ENCODE data around the gene ANAPC5. TPM values are rescaled to one million over a fixed set of nuclear protein-coding genes. Genes with fewer than 3 reads are reported as not detected.
"Not testable (repeated sequence)": the region's sequence is repeated elsewhere in the genome, so short reads cannot be mapped to it uniquely, and the experiment has no call there.

The ANAPC5 gene
- total RNA-seq, 1 experiment from 2014 or later: 199 TPM

DNA sequence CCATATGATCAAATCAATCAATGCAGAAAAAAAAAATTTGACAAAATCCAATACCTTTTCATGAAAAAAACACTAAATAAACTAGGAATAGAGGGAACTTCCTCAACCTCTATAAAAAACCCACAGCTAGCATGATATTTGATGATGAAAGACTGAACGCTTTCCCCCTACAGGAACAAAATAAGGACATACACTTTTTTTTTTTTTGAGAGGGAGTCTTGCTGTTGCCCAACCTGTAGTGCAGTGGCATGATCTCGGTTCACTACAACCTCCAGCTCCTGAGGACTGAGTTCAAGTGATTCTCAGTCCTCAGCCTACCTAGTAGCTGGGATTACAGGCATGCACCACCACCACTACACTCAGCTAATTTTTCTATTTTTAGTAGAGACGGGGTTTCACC, 37.8 kb downstream of the ANAPC5 start:
- peaks cover 49% of the 10 kb centered on the region for H3K36me3 ChIP-seq (ENCODE audit: low read depth, low read length)

DNA sequence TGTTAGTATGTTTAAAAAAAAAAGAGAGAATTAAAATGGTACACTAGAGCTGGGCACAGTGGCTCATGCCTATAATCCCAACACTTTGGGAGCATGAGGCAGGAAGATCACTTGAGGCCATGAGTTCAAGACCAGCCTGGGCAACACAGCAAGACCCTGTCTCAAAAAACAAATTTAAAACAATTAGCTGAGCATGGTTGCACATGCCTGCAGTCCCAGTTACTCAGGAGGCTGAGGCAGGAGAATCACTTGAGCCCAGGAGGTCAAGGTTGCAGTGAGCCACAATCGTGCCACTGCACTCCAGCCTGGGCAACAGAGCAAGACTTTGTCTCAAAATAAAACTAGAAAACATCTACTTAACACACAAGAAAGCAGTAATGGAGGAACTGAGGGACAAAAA, 42.0 kb downstream of the ANAPC5 start:
- BruUV-seq (replicated peaks); H4K20me1 ChIP-seq (ENCODE audit: low read length); intact Hi-C loops (cut with micrococcal nuclease); H3K27me3 ChIP-seq (ENCODE audit: low read length); H3K27ac ChIP-seq (ENCODE audit: low read length); H3F3A ChIP-seq (ENCODE audit: low read length, unreplicated experiment); H3K4me2 ChIP-seq (ENCODE audit: low read length); H3K9me3 ChIP-seq (ENCODE audit: low read length); CTCF ChIA-PET; H3K79me2 ChIP-seq (ENCODE audit: low read length); DNase-seq; H3K9ac ChIP-seq (ENCODE audit: low read length); H2AFZ ChIP-seq (ENCODE audit: low read length); ATAC-seq; H3K4me1 ChIP-seq (ENCODE audit: insufficient read depth, low read length); H3K9me2 ChIP-seq (replicated peaks; ENCODE audit: low read length); H3K4me3 ChIP-seq (ENCODE audit: low read length): not testable (repeated sequence)
- POLR2A ChIA-PET (ENCODE audit: unreplicated experiment): interaction anchor here (0.6 kb wide), 1 partner anchor 24 kb away, joined by 7 read pairs; no protein-coding TSS in a partner anchor
- peaks cover 37% of the 10 kb centered on the region for H3K36me3 ChIP-seq (ENCODE audit: low read depth, low read length)

More for the DNA sequence above, 37.8 kb downstream of the ANAPC5 start:
- Histone ChIP-seq H3K79me2 (ENCODE audit: low read length) (no peaks in the 10 kb centered on the region; the same call in 1 of the 2 replicates), H2AFZ (ENCODE audit: low read length) (no peak overlapping the region), H3K27ac (ENCODE audit: low read length) (no peak overlapping the region), H3K4me3 (ENCODE audit: low read length) (no peak overlapping the region), H4K20me1 (ENCODE audit: low read length) (no peaks in the 10 kb centered on the region), H3K4me2 (ENCODE audit: low read length) (no peak overlapping the region), H3K27me3 (ENCODE audit: low read length) (no peaks in the 10 kb centered on the region), H3K9me3 (ENCODE audit: low read length) (no peaks in the 10 kb centered on the region), H3F3A (ENCODE audit: low read length, unreplicated experiment) (no peaks in the 10 kb centered on the region), H3K9me2 (replicated peaks; ENCODE audit: low read length) (no peaks in the 10 kb centered on the region), H3K4me1 (ENCODE audit: insufficient read depth, low read length) (no peaks in the 10 kb centered on the region), H3K9ac (ENCODE audit: low read length) (no peak overlapping the region)
- TF ChIP-seq EZH2phosphoT487 (IDR thresholded peaks at IDR 0.05; ENCODE audit: borderline replicate concordance, low read length) (no peak), EZH2 (IDR thresholded peaks at IDR 0.05; ENCODE audit: low read length, unreplicated experiment) (no peak)
- TF ChIP-seq, protein P1, sequence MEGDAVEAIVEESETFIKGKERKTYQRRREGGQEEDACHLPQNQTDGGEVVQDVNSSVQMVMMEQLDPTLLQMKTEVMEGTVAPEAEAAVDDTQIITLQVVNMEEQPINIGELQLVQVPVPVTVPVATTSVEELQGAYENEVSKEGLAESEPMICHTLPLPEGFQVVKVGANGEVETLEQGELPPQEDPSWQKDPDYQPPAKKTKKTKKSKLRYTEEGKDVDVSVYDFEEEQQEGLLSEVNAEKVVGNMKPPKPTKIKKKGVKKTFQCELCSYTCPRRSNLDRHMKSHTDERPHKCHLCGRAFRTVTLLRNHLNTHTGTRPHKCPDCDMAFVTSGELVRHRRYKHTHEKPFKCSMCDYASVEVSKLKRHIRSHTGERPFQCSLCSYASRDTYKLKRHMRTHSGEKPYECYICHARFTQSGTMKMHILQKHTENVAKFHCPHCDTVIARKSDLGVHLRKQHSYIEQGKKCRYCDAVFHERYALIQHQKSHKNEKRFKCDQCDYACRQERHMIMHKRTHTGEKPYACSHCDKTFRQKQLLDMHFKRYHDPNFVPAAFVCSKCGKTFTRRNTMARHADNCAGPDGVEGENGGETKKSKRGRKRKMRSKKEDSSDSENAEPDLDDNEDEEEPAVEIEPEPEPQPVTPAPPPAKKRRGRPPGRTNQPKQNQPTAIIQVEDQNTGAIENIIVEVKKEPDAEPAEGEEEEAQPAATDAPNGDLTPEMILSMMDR (conservative IDR thresholded peaks at IDR 0.05; ENCODE audit: low read depth, low read length): no peak
- DNase-seq (no peak), ATAC-seq (no peak)
- CTCF ChIA-PET: interaction anchor here (0.7 kb wide), 1 partner anchor 21 kb away, joined by 7 read pairs; no protein-coding TSS in a partner anchor
- intact Hi-C loops (cut with micrococcal nuclease): no loop called here
- no TSS peak for BruUV-seq (replicated peaks)
- POLR2A ChIA-PET (ENCODE audit: unreplicated experiment): no interaction called here

DNA sequence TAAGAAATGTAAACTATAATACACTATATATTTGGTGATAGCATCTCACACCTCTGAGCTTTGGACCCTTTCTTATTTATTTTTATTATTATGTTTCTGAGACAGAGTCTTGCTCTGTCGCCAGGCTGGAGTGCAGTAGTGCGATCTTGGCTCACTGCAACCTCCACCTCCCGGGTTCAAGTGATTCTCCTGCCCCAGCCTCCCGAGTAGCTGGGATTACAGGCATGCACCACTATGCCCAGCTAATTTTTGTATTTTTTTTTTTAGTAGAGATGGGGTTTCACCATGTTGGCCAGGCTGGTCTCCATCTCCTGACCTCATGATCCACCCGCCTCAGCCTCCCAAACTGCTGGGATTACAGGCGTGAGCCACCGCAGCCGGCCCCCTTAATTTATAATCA, 44.8 kb downstream of the ANAPC5 start:
- H4K20me1 ChIP-seq (ENCODE audit: low read length); H3K4me1 ChIP-seq (ENCODE audit: insufficient read depth, low read length); DNase-seq; H2AFZ ChIP-seq (ENCODE audit: low read length); H3K27me3 ChIP-seq (ENCODE audit: low read length); H3K9me2 ChIP-seq (replicated peaks; ENCODE audit: low read length); H3K9me3 ChIP-seq (ENCODE audit: low read length); CTCF ChIA-PET; ATAC-seq; H3K4me2 ChIP-seq (ENCODE audit: low read length); H3K79me2 ChIP-seq (ENCODE audit: low read length); H3K27ac ChIP-seq (ENCODE audit: low read length); intact Hi-C loops (cut with micrococcal nuclease); H3K9ac ChIP-seq (ENCODE audit: low read length); POLR2A ChIA-PET (ENCODE audit: unreplicated experiment); H3K4me3 ChIP-seq (ENCODE audit: low read length); BruUV-seq (replicated peaks); H3F3A ChIP-seq (ENCODE audit: low read length, unreplicated experiment): not testable (repeated sequence)
- H3K36me3 ChIP-seq (ENCODE audit: low read depth, low read length): peaks cover 30% of the 10 kb centered on the region

DNA sequence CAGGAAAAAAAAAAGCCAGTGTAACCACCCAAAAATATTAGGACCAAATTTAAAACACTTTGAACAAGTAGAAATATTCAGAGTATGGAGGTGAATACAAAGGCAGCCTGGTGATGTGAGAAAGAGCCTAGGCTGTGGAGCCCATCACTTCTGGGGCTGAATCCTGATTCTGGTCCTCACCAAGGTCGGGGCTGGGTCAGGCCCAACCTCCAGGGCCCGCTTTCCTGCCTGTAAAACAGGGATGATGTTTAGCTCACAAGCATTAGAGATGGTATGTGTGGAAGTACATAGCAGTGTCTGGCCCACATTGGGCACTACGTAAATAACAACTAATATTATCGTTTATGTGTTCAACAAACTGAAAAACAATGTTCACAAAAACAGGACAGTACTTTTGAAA, 47.9 kb downstream of the ANAPC5 start:
- Histone ChIP-seq H3K4me2 (ENCODE audit: low read length) (no peak overlapping the region), H4K20me1 (ENCODE audit: low read length) (no peaks in the 10 kb centered on the region), H3F3A (ENCODE audit: low read length, unreplicated experiment) (no peaks in the 10 kb centered on the region), H3K9ac (ENCODE audit: low read length) (no peak overlapping the region), H3K27me3 (ENCODE audit: low read length) (no peaks in the 10 kb centered on the region), H3K4me3 (ENCODE audit: low read length) (no peak overlapping the region), H2AFZ (ENCODE audit: low read length) (no peak overlapping the region), H3K9me3 (ENCODE audit: low read length) (no peaks in the 10 kb centered on the region), H3K27ac (ENCODE audit: low read length) (no peak overlapping the region), H3K9me2 (replicated peaks; ENCODE audit: low read length) (no peaks in the 10 kb centered on the region), H3K36me3 (ENCODE audit: low read depth, low read length) (peaks cover 10% of the 10 kb centered on the region), H3K79me2 (ENCODE audit: low read length) (no peaks in the 10 kb centered on the region), H3K4me1 (ENCODE audit: insufficient read depth, low read length) (peaks cover 3% of the 10 kb centered on the region; the same call in 1 of the 2 replicates)
- intact Hi-C loops (cut with micrococcal nuclease): no loop called here
- TF ChIP-seq EZH2phosphoT487 (IDR thresholded peaks at IDR 0.05; ENCODE audit: borderline replicate concordance, low read length) (no peak), EZH2 (IDR thresholded peaks at IDR 0.05; ENCODE audit: low read length, unreplicated experiment) (no peak)
- TF ChIP-seq, protein P1 (conservative IDR thresholded peaks at IDR 0.05; ENCODE audit: low read depth, low read length): no peak
- ChIA-PET CTCF (no interaction called here), POLR2A (ENCODE audit: unreplicated experiment) (no interaction called here)
- DNase-seq: no peak
- no peak for ATAC-seq
- no TSS peak for BruUV-seq (replicated peaks)
